Activated CD4-positive, alpha-beta T cell treated with anti-CD3 and anti-CD28 coated beads for 36 hours (primary cell): ENCODE data around the gene PKP3. TPM values are rescaled to one million over a fixed set of nuclear protein-coding genes. Genes with fewer than 3 reads are reported as not detected.

Experiments
- ATAC-seq: fragments of 200-7000 bp; cut with Tn5 transposase; one replicate; pipeline ENCODE4 v1.10.0; 2021; ENCODE audit warnings: mild to moderate bottlenecking, moderate library complexity
- CTCF ChIA-PET: fragments of 350-600 bp; sonication (Branson Sonifier 250); formaldehyde crosslinking; loops from one replicate; lab custom pipeline; 2021; ENCODE audit warnings: antibody characterized with exemption; lab: Charles Lee
- POLR2A ChIA-PET: fragments of 350-600 bp; sonication (Branson Sonifier 250); formaldehyde crosslinking; loops from one replicate; lab custom pipeline; 2021; ENCODE audit warnings: antibody characterized with exemption, inconsistent platforms; lab: Charles Lee
- DNase-seq: peaks from one replicate; pipeline ENCODE4 v3.0.0-alpha.2; 2020
- H3K27ac Mint-ChIP-seq: one replicate; pipeline ENCODE4 v1.8.0; 2021; ENCODE audit warnings: mixed read lengths
- H3K27me3 Mint-ChIP-seq: one replicate; pipeline ENCODE4 v1.8.0; 2021; ENCODE audit warnings: mixed read lengths
- H3K36me3 Mint-ChIP-seq: one replicate; pipeline ENCODE4 v1.8.0; 2021; ENCODE audit warnings: low read depth, mixed read lengths
- H3K4me1 Mint-ChIP-seq: one replicate; pipeline ENCODE4 v1.8.0; 2021; ENCODE audit warnings: mixed read lengths
- H3K4me3 Mint-ChIP-seq: one replicate; pipeline ENCODE4 v1.8.0; 2021; ENCODE audit warnings: mild to moderate bottlenecking, moderate library complexity, mixed read lengths
- H3K9me3 Mint-ChIP-seq: one replicate; pipeline ENCODE4 v1.8.0; 2021; ENCODE audit warnings: low read depth, mixed read lengths
- intact Hi-C, 2 experiments: fragments of 100-400 bp; cut with DNase I in 1 of 2; cut with micrococcal nuclease in 1 of 2; formaldehyde crosslinking; loops; one replicate each; pipeline versions ENCODE4 v1.14.2 to v1.15.1; 2022 to 2024; cut with DNase I, micrococcal nuclease
- total RNA-seq, 2 experiments: library from RNA; stranded (reverse); gene quantifications; one replicate each; pipeline ENCODE4 v1.2.3, GENCODE V29; 2021

PKP3 gene
- total RNA-seq, 2 experiments from 2014 or later, result 0.07 to 0.18 TPM

DNA sequence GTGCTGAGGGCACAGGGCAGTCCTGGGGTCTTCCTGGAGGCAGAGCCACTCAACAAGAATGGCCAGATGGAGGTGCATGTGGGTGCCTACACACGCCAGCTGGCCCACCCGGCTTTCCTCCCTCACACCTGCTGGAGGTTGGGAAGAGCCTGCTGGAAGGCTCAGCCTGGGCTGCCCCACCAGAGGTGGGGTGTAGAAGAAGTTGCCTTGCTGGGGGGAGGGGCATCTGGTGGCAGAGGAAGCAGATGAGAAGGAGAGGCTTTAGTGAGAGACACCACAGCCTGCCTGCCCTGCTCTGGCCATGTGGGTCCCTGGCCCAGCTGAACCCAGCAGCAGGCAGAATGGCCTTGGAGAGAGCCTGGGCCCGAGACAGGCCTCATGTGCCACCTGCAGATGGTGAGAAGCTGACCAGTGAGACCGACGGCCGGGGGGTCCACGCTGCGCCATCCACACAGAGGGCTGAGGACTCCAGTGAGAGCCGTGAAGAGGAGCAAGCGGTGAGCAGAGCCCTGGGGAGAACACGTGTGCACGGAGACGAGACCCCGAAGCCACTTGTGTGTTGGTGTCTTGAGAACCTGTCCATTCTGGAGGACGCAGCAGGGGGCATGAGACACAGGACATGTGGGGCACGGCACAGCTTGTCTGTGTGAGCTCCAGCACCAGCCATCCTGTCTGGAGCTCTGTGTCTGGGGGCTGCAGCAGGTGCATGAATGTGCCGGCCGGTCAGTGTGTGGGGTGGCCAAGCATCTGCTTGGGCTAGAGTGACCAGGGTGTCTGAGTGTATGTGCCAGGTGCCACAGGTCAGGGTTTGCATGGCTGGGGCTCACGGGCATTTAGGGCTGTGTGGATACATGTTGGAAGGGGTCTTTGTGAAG lies 22.1 kb upstream of the PKP3 start:
- Mint-ChIP-seq H3K9me3 (no peaks in the 10 kb centered on the region), H3K27ac (no peak overlapping the region), H3K27me3 (peaks cover 17% of the 10 kb centered on the region), H3K4me1 (peaks cover 10% of the 10 kb centered on the region), H3K4me3 (no peak overlapping the region), H3K36me3 (no peaks in the 10 kb centered on the region)
- ATAC-seq (no peak), DNase-seq (peak; percentile 38)
- ChIA-PET POLR2A (no interaction called here), CTCF (interaction anchor here (1.0 to 1.4 kb wide), 3 partner anchors 17 to 169 kb away, joined by 3 to 5 read pairs (median 3); no protein-coding TSS in a partner anchor)
- intact Hi-C loops, result no loop called here

- Mint-ChIP-seq H3K4me1 (peaks cover 7% of the 10 kb centered on the region), H3K27me3 (peaks cover 8% of the 10 kb centered on the region), H3K9me3 (no peaks in the 10 kb centered on the region), H3K27ac (no peak overlapping the region), H3K4me3 (no peak overlapping the region), H3K36me3 (no peaks in the 10 kb centered on the region)
- ChIA-PET CTCF (no interaction called here), POLR2A (no interaction called here)
- no peak for ATAC-seq
- intact Hi-C loops, result no loop called here
- no peak for DNase-seq
Measured at GRCh38 chr11:372809-373715, 20.9 kb upstream of the PKP3 start.

GRCh38 chr11:373716-374551 lies 20.1 kb upstream of the PKP3 start:
- POLR2A ChIA-PET, result no interaction called here
- no peak overlapping the region for H3K4me3 Mint-ChIP-seq
- ATAC-seq (no peak), DNase-seq (no peak)
- H3K27ac Mint-ChIP-seq, result no peak overlapping the region
- CTCF ChIA-PET, result no interaction called here
- H3K27me3 Mint-ChIP-seq, result peaks cover 5% of the 10 kb centered on the region
- H3K9me3 Mint-ChIP-seq, result no peaks in the 10 kb centered on the region
- intact Hi-C loops, result no loop called here
- peaks cover 2% of the 10 kb centered on the region for H3K4me1 Mint-ChIP-seq
- no peaks in the 10 kb centered on the region for H3K36me3 Mint-ChIP-seq

DNA sequence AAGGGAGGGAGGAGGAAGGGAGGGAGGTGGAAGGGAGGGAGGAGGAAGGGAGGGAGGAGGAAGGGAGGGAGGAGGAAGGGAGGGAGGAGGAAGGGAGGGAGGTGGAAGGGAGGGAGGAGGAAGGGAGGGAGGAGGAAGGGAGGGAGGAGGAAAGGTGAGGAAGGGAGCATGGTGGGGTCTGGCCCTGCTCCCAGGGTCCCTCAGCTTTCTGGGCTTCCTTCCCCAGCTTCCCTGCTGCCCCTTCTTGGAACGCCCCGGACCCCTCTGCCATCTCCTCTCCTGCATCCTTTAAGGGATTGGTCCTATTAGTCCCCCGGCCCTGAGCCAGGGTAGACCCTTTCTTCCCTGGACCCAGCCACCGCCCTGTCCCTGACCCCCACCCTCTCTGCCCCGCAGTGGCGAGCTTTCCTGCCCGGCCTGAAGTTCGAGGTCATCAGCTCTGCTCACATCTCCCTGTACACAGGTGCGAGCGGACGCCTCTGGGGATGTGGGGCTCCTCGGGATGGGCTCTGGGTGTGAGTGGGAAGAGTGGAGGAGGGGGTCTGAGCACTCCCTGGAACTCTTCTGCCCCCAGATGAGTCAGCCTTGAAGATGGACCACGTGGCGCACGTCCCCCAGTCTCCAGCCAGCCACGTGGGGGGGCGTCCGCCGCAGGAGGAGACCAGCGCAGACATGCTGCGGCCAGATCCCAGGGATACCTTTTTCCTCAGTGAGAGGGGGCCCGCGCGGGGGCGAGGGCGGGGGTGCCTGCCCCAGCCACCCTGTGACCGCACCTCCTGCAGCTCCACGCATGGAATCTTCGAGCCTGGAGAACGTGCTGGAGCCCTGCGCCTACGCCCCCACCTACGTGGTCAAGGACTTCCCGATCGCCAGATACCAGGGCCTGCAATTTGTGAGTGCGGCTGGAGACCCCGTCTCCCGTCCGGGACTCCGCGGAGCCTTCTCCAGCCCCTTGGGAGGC lies 18.7 kb upstream of the PKP3 start:
- DNase-seq (no peak), ATAC-seq (no peak)
- Mint-ChIP-seq H3K4me1 (no peaks in the 10 kb centered on the region), H3K27me3 (peaks cover 4% of the 10 kb centered on the region), H3K36me3 (no peaks in the 10 kb centered on the region), H3K9me3 (no peaks in the 10 kb centered on the region), H3K27ac (no peak overlapping the region), H3K4me3 (no peak overlapping the region)
- ChIA-PET CTCF (no interaction called here), POLR2A (no interaction called here)
- intact Hi-C loops, result no loop called here

- DNase-seq, result no peak
- ATAC-seq, result no peak
- Mint-ChIP-seq H3K27ac (no peak overlapping the region), H3K4me3 (no peak overlapping the region), H3K36me3 (no peaks in the 10 kb centered on the region), H3K4me1 (no peaks in the 10 kb centered on the region), H3K9me3 (no peaks in the 10 kb centered on the region), H3K27me3 (peaks cover 3% of the 10 kb centered on the region)
- ChIA-PET POLR2A (no interaction called here), CTCF (no interaction called here)
- intact Hi-C loops, result no loop called here
Measured at GRCh38 chr11:376531-377173, 17.4 kb upstream of the PKP3 start.

GRCh38 chr11:377174-377865 lies 16.7 kb upstream of the PKP3 start:
- intact Hi-C loops, result no loop called here
- Mint-ChIP-seq H3K9me3 (no peaks in the 10 kb centered on the region), H3K27me3 (peaks cover 3% of the 10 kb centered on the region), H3K27ac (no peak overlapping the region), H3K36me3 (no peaks in the 10 kb centered on the region), H3K4me3 (no peak overlapping the region), H3K4me1 (no peaks in the 10 kb centered on the region)
- ChIA-PET POLR2A (no interaction called here), CTCF (interaction anchor here (0.5 kb wide), 1 partner anchor 269 kb away, joined by 3 read pairs; no protein-coding TSS in a partner anchor)
- ATAC-seq, result no peak
- no peak for DNase-seq

DNA sequence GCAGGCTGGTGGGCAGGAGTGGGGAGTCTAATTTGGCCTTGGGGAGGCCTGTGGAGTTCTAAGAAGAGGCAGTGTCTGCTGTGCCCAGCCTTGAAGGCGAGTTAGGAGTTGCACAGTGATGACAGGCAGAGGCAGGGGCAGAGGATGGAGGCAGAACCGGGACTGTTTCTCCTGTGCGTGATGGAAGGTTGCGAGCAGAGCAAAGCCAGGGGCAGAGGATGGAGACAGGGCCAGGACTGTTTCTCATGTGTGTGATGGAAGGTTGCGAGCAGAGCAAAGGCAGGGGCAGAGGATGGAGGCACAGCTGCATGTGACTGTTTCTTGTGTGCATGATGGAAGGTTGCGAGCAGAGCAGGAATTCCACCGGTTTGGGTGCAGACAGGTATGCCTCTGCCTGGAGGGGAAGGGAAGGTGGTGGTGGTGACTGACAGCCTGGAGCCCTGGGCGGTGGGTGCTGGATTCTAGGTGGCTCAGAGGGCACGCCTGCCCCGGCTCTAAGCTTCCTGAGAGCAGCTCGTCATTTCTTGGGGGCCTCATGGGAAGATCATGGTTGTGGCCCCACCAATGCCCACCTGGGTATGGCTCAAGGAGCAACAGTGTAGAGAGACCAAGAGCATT lies 16.0 kb upstream of the PKP3 start:
- peaks cover 3% of the 10 kb centered on the region for H3K27me3 Mint-ChIP-seq
- POLR2A ChIA-PET, result no interaction called here
- no peaks in the 10 kb centered on the region for H3K36me3 Mint-ChIP-seq
- H3K4me1 Mint-ChIP-seq, result no peaks in the 10 kb centered on the region
- no peak overlapping the region for H3K27ac Mint-ChIP-seq
- intact Hi-C loops, result no loop called here
- DNase-seq (no peak), ATAC-seq (no peak)
- no peak overlapping the region for H3K4me3 Mint-ChIP-seq
- CTCF ChIA-PET, result no interaction called here
- no peaks in the 10 kb centered on the region for H3K9me3 Mint-ChIP-seq

DNA sequence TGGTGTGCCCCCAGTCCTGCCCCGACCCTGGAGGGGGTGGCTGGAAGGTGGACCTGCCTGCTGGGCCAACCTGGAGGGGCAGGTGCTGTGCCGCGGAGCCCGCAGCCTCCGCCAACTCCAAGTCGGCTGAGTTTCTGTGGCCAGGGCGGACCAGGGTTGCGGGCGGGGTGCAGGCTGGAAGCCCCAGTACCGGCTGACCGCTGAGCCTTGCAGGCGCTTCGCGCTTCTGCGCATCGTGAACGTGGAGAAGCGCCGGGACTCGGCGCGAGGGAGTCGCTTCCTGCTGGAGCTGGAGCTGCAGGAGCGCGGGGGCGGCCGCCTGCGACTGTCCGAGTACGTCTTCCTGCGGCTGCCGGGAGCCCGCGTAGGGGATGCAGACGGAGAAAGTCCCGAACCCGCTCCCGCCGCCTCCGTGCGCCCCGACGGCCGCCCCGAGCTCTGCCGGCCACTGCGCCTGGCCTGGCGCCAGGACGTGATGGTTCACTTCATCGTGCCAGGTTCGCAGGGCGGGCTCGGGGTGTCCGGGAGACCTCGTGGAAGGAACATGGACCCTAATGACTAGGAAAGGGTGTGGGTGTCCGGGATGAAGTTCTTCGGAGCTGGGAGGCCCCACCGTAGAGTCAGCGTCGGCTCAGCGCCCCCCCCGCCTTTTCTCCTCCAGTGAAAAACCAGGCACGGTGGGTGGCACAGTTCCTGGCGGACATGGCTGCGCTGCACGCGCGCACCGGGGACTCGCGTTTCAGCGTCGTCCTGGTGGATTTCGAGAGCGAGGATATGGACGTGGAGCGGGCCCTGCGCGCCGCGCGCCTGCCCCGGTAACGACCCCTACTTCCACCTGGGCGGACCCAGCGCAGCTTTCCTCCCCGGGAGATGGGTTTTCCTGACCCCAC lies 14.6 kb upstream of the PKP3 start:
- intact Hi-C loops, result no loop called here
- CTCF ChIA-PET, result interaction anchor here (0.7 kb wide), 1 partner anchor 17 kb away, joined by 3 read pairs; no protein-coding TSS in a partner anchor
- POLR2A ChIA-PET, result no interaction called here
- Mint-ChIP-seq H3K4me3 (no peak overlapping the region), H3K4me1 (no peaks in the 10 kb centered on the region), H3K27me3 (peaks cover 5% of the 10 kb centered on the region), H3K27ac (no peak overlapping the region), H3K36me3 (no peaks in the 10 kb centered on the region), H3K9me3 (no peaks in the 10 kb centered on the region)
- ATAC-seq (no peak), DNase-seq (no peak)

GRCh38 chr11:380095-380480 lies 13.9 kb upstream of the PKP3 start:
- Mint-ChIP-seq H3K4me3 (no peak overlapping the region), H3K4me1 (no peaks in the 10 kb centered on the region), H3K27ac (no peak overlapping the region), H3K27me3 (peaks cover 5% of the 10 kb centered on the region), H3K36me3 (no peaks in the 10 kb centered on the region), H3K9me3 (no peaks in the 10 kb centered on the region)
- ChIA-PET CTCF (interaction anchor here (0.7 kb wide), 1 partner anchor 17 kb away, joined by 3 read pairs; no protein-coding TSS in a partner anchor), POLR2A (no interaction called here)
- ATAC-seq, result no peak
- intact Hi-C loops, result no loop called here
- no peak for DNase-seq
